ENCODE results near the gene ATL2.

Gene ATL2

DNA sequence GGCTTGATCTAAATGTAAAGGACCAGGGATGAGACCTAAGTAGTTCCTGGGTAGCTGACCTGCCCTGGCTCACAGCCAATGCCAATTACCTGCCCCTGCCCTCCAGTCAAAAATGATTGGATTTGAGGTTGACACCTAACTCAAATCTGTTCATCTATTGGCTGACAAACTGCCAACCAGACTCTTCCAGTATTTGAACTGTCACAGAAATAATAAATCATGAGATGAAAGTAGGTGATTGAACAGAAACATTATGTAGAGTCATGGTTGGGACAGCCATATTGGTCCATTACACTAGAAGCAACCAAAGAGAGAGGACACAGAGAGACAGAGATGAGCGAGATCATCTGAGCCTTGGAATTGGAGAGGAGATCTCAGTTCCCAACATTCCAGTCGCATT, 109.1 kb downstream of the ATL2 start:
- no peak for DNase-seq (ENCODE audit: extremely low spot score)
- TF ChIP-seq, protein P1, sequence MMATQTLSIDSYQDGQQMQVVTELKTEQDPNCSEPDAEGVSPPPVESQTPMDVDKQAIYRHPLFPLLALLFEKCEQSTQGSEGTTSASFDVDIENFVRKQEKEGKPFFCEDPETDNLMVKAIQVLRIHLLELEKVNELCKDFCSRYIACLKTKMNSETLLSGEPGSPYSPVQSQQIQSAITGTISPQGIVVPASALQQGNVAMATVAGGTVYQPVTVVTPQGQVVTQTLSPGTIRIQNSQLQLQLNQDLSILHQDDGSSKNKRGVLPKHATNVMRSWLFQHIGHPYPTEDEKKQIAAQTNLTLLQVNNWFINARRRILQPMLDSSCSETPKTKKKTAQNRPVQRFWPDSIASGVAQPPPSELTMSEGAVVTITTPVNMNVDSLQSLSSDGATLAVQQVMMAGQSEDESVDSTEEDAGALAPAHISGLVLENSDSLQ (IDR thresholded peaks at IDR 0.05), result peak; percentile 59; the same call in 1 of the 2 replicates
- TF ChIP-seq FOXK2 (IDR thresholded peaks at IDR 0.05), result no peak
- POLR2A ChIA-PET, result no interaction called here
- CTCF ChIA-PET, result no interaction called here

DNA sequence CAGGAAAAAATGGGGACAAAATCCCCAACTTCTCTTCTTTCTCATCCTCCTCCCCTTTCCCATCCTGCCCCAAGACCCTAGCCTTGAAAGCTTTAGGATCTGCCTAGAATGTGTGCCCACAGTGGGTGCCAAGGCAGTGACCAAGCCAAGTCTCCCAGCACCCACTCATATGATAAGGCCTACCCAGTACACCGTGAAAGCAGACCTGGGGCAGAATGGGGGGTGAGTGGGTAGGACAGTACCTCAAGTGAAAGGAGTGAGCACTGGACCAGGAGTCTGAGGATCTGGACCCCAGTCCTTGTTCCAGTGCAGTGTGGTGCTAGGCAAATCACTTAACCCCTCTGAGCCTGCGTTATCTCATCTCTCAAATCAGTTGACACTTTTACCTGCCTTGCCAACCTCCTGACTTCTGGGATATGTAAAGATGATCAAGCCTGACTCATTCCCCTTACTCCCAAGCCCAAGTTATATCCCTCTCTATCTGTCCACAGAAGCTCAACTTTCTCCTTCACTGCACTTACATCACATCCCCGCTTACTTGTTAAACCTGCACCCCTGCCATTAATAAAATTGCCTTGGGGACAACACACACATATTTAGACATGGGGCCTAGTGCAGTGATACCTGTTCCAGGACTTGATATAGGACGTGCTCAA, 109.7 kb downstream of the ATL2 start:
- ChIA-PET POLR2A (no interaction called here), CTCF (no interaction called here)
- DNase-seq (ENCODE audit: extremely low spot score), result no peak
- no peak for TF ChIP-seq FOXM1 (IDR thresholded peaks at IDR 0.05; ENCODE audit: borderline replicate concordance)
- TF ChIP-seq, protein P1 (IDR thresholded peaks at IDR 0.05), result no peak
- no peak for TF ChIP-seq ARNT (IDR thresholded peaks at IDR 0.05)
- no peak for TF ChIP-seq TARDBP (IDR thresholded peaks at IDR 0.05)
- TF ChIP-seq FOXK2 (IDR thresholded peaks at IDR 0.05), result no peak
- TF ChIP-seq SUZ12 (IDR thresholded peaks at IDR 0.05), result no peak
- TF ChIP-seq SP1 (IDR thresholded peaks at IDR 0.05), result no peak
- no peak for TF ChIP-seq CTBP1 (IDR thresholded peaks at IDR 0.05; ENCODE audit: borderline replicate concordance)
- no peak for TF ChIP-seq BHLHE40 (IDR thresholded peaks at IDR 0.05; ENCODE audit: borderline replicate concordance)

DNA sequence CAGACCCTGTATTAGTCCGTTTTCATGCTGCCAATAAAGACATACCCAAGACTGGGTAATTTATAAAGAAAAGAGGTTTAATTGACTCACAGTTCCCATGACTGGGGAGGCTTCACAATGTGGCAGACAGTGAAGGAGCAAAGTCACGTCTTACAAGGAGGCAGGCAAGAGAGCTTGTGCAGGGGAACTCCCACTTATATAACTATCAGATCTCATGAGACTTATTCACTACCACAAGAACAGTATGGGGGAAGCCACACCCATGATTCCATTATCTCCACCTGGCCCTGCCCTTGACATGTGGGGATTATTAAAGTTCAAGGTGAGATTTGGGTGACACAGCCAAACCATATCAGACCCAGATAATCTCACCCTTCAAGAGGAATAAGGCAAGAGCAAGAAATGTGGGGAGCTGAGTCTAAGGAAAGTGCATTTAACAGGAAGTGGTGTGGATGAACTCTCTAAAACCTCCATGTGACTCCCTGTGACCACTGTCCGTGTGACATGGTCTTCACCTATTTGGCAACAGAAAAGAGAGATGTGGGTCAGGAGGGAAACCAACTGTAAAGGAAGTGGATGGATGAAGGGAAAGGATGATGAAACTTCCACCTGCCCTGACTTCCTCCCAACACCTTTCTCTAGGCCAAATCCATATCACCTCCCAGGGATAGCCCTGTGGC, 110.6 kb downstream of the ATL2 start:
- ChIA-PET CTCF (no interaction called here), POLR2A (no interaction called here)
- no peak for DNase-seq (ENCODE audit: extremely low spot score)
- TF ChIP-seq, protein P1 (IDR thresholded peaks at IDR 0.05), result no peak
- TF ChIP-seq HDGF (IDR thresholded peaks at IDR 0.05; ENCODE audit: borderline replicate concordance) (no peak), ARNT (IDR thresholded peaks at IDR 0.05) (no peak), BHLHE40 (IDR thresholded peaks at IDR 0.05; ENCODE audit: borderline replicate concordance) (no peak), CTBP1 (IDR thresholded peaks at IDR 0.05; ENCODE audit: borderline replicate concordance) (no peak), L3MBTL2 (conservative IDR thresholded peaks at IDR 0.05) (no peak), ELF4 (IDR thresholded peaks at IDR 0.05) (no peak), LEF1 (IDR thresholded peaks at IDR 0.05; ENCODE audit: borderline replicate concordance) (no peak)

DNA sequence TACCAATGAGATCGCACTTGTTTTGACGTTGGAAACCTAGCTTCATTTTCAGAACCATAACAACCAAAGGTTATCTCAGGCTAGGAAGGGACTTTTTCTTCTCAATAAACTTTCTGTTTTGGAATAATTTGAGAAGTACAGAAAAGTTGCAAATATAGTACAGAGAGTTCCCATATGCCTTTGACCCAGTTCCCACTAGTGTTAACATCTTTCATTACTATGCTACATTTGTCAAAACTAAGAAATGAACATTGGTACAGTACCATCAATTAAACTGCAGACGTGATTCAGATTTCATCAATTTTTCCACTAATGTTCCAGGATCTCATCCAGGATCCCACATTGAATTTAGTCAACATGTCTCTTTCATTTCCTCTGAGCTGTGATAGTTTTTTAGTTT, 111.6 kb downstream of the ATL2 start:
- DNase-seq (ENCODE audit: extremely low spot score), result no peak
- no peak for TF ChIP-seq BHLHE40 (IDR thresholded peaks at IDR 0.05; ENCODE audit: borderline replicate concordance)
- TF ChIP-seq NFRKB (IDR thresholded peaks at IDR 0.05), result no peak
- no peak for TF ChIP-seq FOXA1 (IDR thresholded peaks at IDR 0.05)
- TF ChIP-seq FOXK2 (IDR thresholded peaks at IDR 0.05), result no peak
- TF ChIP-seq LEF1 (IDR thresholded peaks at IDR 0.05; ENCODE audit: borderline replicate concordance), result no peak
- no peak for TF ChIP-seq ARNT (IDR thresholded peaks at IDR 0.05)
- TF ChIP-seq HDGF (IDR thresholded peaks at IDR 0.05; ENCODE audit: borderline replicate concordance), result no peak
- TF ChIP-seq, protein P1 (IDR thresholded peaks at IDR 0.05), result no peak
- no peak for TF ChIP-seq FOXM1 (IDR thresholded peaks at IDR 0.05; ENCODE audit: borderline replicate concordance)
- ChIA-PET POLR2A (no interaction called here), CTCF (interaction anchor here (1.7 kb wide), 1 partner anchor 9 kb away, joined by 4 read pairs; no protein-coding TSS in a partner anchor)

DNA sequence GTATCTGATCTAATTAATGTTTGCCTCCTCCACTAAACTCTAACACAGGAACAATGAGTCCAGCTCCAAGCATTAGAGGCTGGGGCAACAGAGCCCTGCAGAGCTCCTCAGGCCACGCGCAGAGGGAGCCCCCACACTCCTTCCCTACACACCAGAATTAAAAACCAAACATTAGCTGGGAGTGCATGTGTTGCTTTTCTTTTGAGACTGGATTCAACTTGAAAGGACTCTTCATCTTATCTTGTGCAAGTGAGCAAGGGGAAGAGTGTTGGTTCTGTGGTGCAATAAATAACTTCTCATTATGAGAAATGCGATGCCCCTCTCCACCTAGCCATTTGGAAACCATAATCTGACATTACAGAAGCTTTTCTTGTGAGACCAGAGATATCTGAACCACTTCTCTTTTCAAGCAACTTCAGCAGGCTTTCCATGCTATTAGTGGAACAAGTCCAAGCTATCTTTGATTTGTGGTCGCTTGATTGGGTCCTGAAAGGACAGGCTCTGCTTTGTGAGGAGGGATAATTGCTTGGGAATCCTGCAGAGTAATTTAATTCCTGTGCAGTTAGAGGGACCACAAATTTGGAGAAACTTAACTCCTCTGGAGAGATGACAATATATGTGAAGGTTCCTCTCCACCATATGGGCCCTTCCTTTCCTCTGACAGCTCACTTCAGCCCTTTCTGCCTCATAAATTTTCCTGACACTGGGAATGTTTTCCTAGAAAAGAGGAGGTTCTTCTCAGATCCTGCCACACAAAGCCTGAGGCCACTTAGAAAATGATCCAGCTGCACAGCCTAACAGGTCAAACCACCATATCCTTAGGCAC, 112.5 kb downstream of the ATL2 start:
- ChIA-PET POLR2A (no interaction called here), CTCF (interaction anchor here (0.6 to 1.7 kb wide), 2 partner anchors 10 to 282 kb away, joined by 3 to 4 read pairs; no protein-coding TSS in a partner anchor)
- no peak for DNase-seq (ENCODE audit: extremely low spot score)
- TF ChIP-seq FOXK2 (IDR thresholded peaks at IDR 0.05), result no peak
- peak; percentile 50; the same call in 1 of the 2 replicates for TF ChIP-seq CTBP1 (IDR thresholded peaks at IDR 0.05; ENCODE audit: borderline replicate concordance)
- TF ChIP-seq, protein P1 (IDR thresholded peaks at IDR 0.05), result peak; percentile 90
- no peak for TF ChIP-seq TARDBP (IDR thresholded peaks at IDR 0.05)
- no peak for TF ChIP-seq ARNT (IDR thresholded peaks at IDR 0.05)
- no peak for TF ChIP-seq NFRKB (IDR thresholded peaks at IDR 0.05)

Data from HEK293T (cell line).